CD14-positive monocyte (primary cell): ENCODE measurements around the gene MMP13. TPM values are rescaled to one million over a fixed set of nuclear protein-coding genes. Genes with fewer than 3 reads are reported as not detected.

Experiments
- DNase-seq, 3 donors: peaks; one replicate each; pipeline ENCODE4 v3.0.0-alpha.2; 2011 to 2022
- H2AFZ ChIP-seq: 2 replicates; pipeline ENCODE4 v1.6.0; 2012; ENCODE audit warnings: mild to moderate bottlenecking, low read depth, low read length, inconsistent platforms; ENCODE audit not compliant: insufficient read depth, poor library complexity, severe bottlenecking
- H3K27ac ChIP-seq, 2 donors: 1 replicate in 1 of 2; 2 replicates in 1 of 2; pipeline ENCODE4 v1.5.1; 2012 to 2013; ENCODE audit warnings: low read length in 2 of 2, control low read depth in 1 of 2, inconsistent platforms in 1 of 2, low read depth in 1 of 2, mild to moderate bottlenecking in 1 of 2
- H3K27me3 ChIP-seq, 2 donors: one replicate each; pipeline versions ENCODE4 v1.6.0 to v1.6.1; 2011 to 2013; ENCODE audit warnings: low read length in 2 of 2; ENCODE audit not compliant: control insufficient read depth in 2 of 2, insufficient read depth in 2 of 2
- H3K36me3 ChIP-seq, 2 donors: replicated peaks in 1 of 2; 1 replicate in 1 of 2; 2 replicates in 1 of 2; pipeline versions ENCODE4 v1.5.1 to v1.6.1; 2012 to 2013; ENCODE audit warnings: low read length in 2 of 2, control low read depth in 1 of 2, inconsistent platforms in 1 of 2, mild to moderate bottlenecking in 1 of 2; ENCODE audit not compliant: insufficient read depth in 2 of 2, control insufficient read depth in 1 of 2
- H3K4me1 ChIP-seq, 2 donors: 1 replicate in 1 of 2; 2 replicates in 1 of 2; pipeline versions ENCODE4 v1.5.1 to v1.6.1; 2012 to 2013; ENCODE audit warnings: low read length in 2 of 2, control low read depth in 1 of 2, inconsistent platforms in 1 of 2, mild to moderate bottlenecking in 1 of 2, moderate library complexity in 1 of 2; ENCODE audit not compliant: insufficient read depth in 2 of 2, control insufficient read depth in 1 of 2
- H3K4me2 ChIP-seq: replicated peaks from 2 replicates; pipeline ENCODE3; 2012; ENCODE audit warnings: low read length, moderate library complexity, mild to moderate bottlenecking; ENCODE audit not compliant: poor library complexity, severe bottlenecking; ENCODE audit errors: extremely low read depth
- H3K4me3 ChIP-seq, 3 experiments: fragments of 200-600 bp in 1 of 3; sonication (generic) in 1 of 3; replicated peaks in 1 of 3; 1 replicate in 2 of 3; 2 replicates in 1 of 3; pipeline ENCODE4 v1.5.1; 2011 to 2013; ENCODE audit warnings: low read length in 3 of 3, mild to moderate bottlenecking in 3 of 3, control low read depth in 2 of 3, low read depth in 2 of 3, inconsistent platforms in 1 of 3, moderate library complexity in 1 of 3
- H3K79me2 ChIP-seq: 2 replicates; pipeline ENCODE4 v1.6.0; 2012; ENCODE audit warnings: mild to moderate bottlenecking, control low read depth, inconsistent platforms, low read length, moderate library complexity; ENCODE audit not compliant: insufficient read depth
- H3K9ac ChIP-seq: 2 replicates; pipeline ENCODE4 v1.6.0; 2017; ENCODE audit warnings: low read length, mild to moderate bottlenecking; ENCODE audit not compliant: insufficient read depth, poor library complexity, severe bottlenecking
- H3K9me3 ChIP-seq, 2 donors: replicated peaks in 1 of 2; 1 replicate in 1 of 2; 2 replicates in 1 of 2; pipeline versions ENCODE4 v1.5.1 to v1.6.1; 2012 to 2013; ENCODE audit warnings: low read length in 2 of 2, control low read depth in 1 of 2; ENCODE audit not compliant: control insufficient read depth in 1 of 2, insufficient read depth in 1 of 2
- H4K20me1 ChIP-seq: 2 replicates; pipeline ENCODE4 v1.6.0; 2012; ENCODE audit warnings: mild to moderate bottlenecking, low read length, control low read depth, moderate library complexity; ENCODE audit not compliant: insufficient read depth
- H3K27ac Mint-ChIP-seq, 7 donors: one replicate each; pipeline ENCODE4 v1.8.0; 2020; ENCODE audit warnings: mild to moderate bottlenecking in 7 of 7, mixed read lengths in 7 of 7, moderate library complexity in 6 of 7, inconsistent platforms in 2 of 7
- H3K27me3 Mint-ChIP-seq, 3 donors: one replicate each; pipeline ENCODE4 v1.8.0; 2021 to 2022; ENCODE audit warnings: low read depth in 3 of 3, mild to moderate bottlenecking in 3 of 3, mixed read lengths in 3 of 3, moderate library complexity in 3 of 3, inconsistent platforms in 1 of 3
- H3K36me3 Mint-ChIP-seq, 2 donors: one replicate each; pipeline ENCODE4 v1.8.0; 2020; ENCODE audit warnings: mixed read lengths in 2 of 2, inconsistent platforms in 1 of 2, mild to moderate bottlenecking in 1 of 2
- H3K4me1 Mint-ChIP-seq: one replicate; pipeline ENCODE4 v1.8.0; 2020; ENCODE audit warnings: mild to moderate bottlenecking, mixed read lengths
- H3K4me3 Mint-ChIP-seq, 2 donors: one replicate each; pipeline ENCODE4 v1.8.0; 2020; ENCODE audit warnings: mild to moderate bottlenecking in 2 of 2, mixed read lengths in 2 of 2, moderate library complexity in 1 of 2
- H3K9me3 Mint-ChIP-seq, 7 donors: one replicate each; pipeline ENCODE4 v1.8.0; 2020 to 2022; ENCODE audit warnings: mixed read lengths in 7 of 7, mild to moderate bottlenecking in 6 of 7, moderate library complexity in 6 of 7, inconsistent platforms in 2 of 7
- CTCF ChIP-seq: fragments of 200-600 bp; IDR thresholded peaks from one replicate; pipeline ENCODE4 v1.8.0; 2022; ENCODE audit warnings: antibody characterized with exemption, mild to moderate bottlenecking
- WGBS: methylation state at CpG from one replicate; pipeline ENCODE4 v1.1.5; 2013; ENCODE audit warnings: missing lambda C conversion rate; ENCODE audit not compliant: insufficient coverage; 5-methylcytosine and 5-hydroxymethylcytosine counted together
- intact Hi-C, 2 donors: fragments of 100-400 bp; cut with micrococcal nuclease; formaldehyde crosslinking; loops; one replicate each; pipeline versions ENCODE4 v1.15.0 to v1.15.1; 2023
- polyA plus RNA-seq, 3 donors: library from polyadenylated mRNA; depleted of rRNA in 1 of 3; unstranded in 2 of 3; stranded (reverse) in 1 of 3; fragments of 300-500 nt in 2 of 3; fragments of >200 nt in 1 of 3; fragmentation: Illumina TruSeq in 2 of 3; gene quantifications; 1 replicate in 2 of 3; 2 replicates in 1 of 3; pipeline ENCODE4 v1.2.3, GENCODE V29; 2012 to 2021

The MMP13 gene
- polyA plus RNA-seq, 3 donors, result not detected

GRCh38 chr11:102964867-102965266, 9.3 kb upstream of the MMP13 start:
- H3K4me1 Mint-ChIP-seq, result no peaks in the 10 kb centered on the region
- Histone ChIP-seq H3K9me3 (no peaks in the 10 kb centered on the region), H4K20me1 (no peaks in the 10 kb centered on the region), H3K27ac (no peak overlapping the region), H3K4me2 (no peak overlapping the region), H3K9ac (no peak overlapping the region), H2AFZ (no peak overlapping the region), H3K79me2 (no peaks in the 10 kb centered on the region), H3K36me3 (no peaks in the 10 kb centered on the region), H3K4me1 (no peaks in the 10 kb centered on the region), H3K27me3 (no peaks in the 10 kb centered on the region), H3K4me3 (no peak overlapping the region)
- H3K27ac Mint-ChIP-seq, result no peak overlapping the region
- 93% methylated on average over 5 of the region's 14 CpGs for WGBS
- no peak for TF ChIP-seq CTCF
- H3K4me3 Mint-ChIP-seq, result no peak overlapping the region
- no peaks in the 10 kb centered on the region for H3K36me3 Mint-ChIP-seq
- no peak for DNase-seq
- H3K27me3 Mint-ChIP-seq, result peaks cover 0 to 5% (median 3%) of the 10 kb centered on the region in 3 donors
- intact Hi-C loops, result no loop called here
- peaks cover 0 to 4% (median 0%) of the 10 kb centered on the region in 7 donors for H3K9me3 Mint-ChIP-seq

GRCh38 chr11:102957953-102958352, 2.4 kb upstream of the MMP13 start:
- Mint-ChIP-seq H3K36me3 (no peaks in the 10 kb centered on the region), H3K27ac (no peak overlapping the region), H3K27me3 (peaks cover 0 to 8% (median 3%) of the 10 kb centered on the region in 3 donors), H3K9me3 (peaks cover 0 to 1% (median 0%) of the 10 kb centered on the region in 7 donors), H3K4me3 (no peak overlapping the region), H3K4me1 (no peaks in the 10 kb centered on the region)
- Histone ChIP-seq H3K36me3 (no peaks in the 10 kb centered on the region), H3K9ac (no peak overlapping the region), H2AFZ (no peak overlapping the region), H3K4me3 (no peak overlapping the region), H3K9me3 (no peaks in the 10 kb centered on the region), H3K27me3 (peaks cover 0 to 2% of the 10 kb centered on the region in 2 donors), H3K4me2 (no peak overlapping the region), H3K4me1 (no peaks in the 10 kb centered on the region), H3K27ac (no peak overlapping the region), H4K20me1 (no peaks in the 10 kb centered on the region), H3K79me2 (no peaks in the 10 kb centered on the region)
- intact Hi-C loops, result no loop called here
- no peak for TF ChIP-seq CTCF
- WGBS, result no CpG with 5 or more reads among the region's 2 CpGs
- no peak for DNase-seq
